NCI-H1417 treated with DMSO at 0.1 percent for 48 hours (cell line): ENCODE results near the gene SLC22A7.

Experiments used
- DNase-seq: peaks from one replicate; lab custom pipeline; 2025; lab: John Stamatoyannopoulos, UW

SLC22A7 gene

GRCh38 chr6:43267619-43268354 lies 30.3 kb upstream of the SLC22A7 start:
- no peak for DNase-seq

GRCh38 chr6:43268355-43268700 lies 29.7 kb upstream of the SLC22A7 start:
- no peak for DNase-seq

GRCh38 chr6:43268782-43269272 lies 29.2 kb upstream of the SLC22A7 start:
- no peak for DNase-seq

- DNase-seq: no peak
Observed at GRCh38 chr6:43269273-43270007, 28.6 kb upstream of the SLC22A7 start.

- DNase-seq: no peak
Observed at GRCh38 chr6:43271103-43271815, 26.8 kb upstream of the SLC22A7 start.

- no peak for DNase-seq
Observed at GRCh38 chr6:43271944-43272343, 26.1 kb upstream of the SLC22A7 start.

- DNase-seq: no peak
Observed at GRCh38 chr6:43273707-43274106, 24.4 kb upstream of the SLC22A7 start.

GRCh38 chr6:43274127-43274915 lies 23.7 kb upstream of the SLC22A7 start:
- no peak for DNase-seq

- no peak for DNase-seq
Observed at GRCh38 chr6:43274916-43275597, 23.0 kb upstream of the SLC22A7 start.

GRCh38 chr6:43275801-43276576 lies 22.1 kb upstream of the SLC22A7 start:
- DNase-seq: no peak

GRCh38 chr6:43276577-43277305 lies 21.3 kb upstream of the SLC22A7 start:
- DNase-seq: no peak

GRCh38 chr6:43277306-43277642 lies 20.8 kb upstream of the SLC22A7 start:
- DNase-seq: no peak

GRCh38 chr6:43277643-43278523 lies 20.2 kb upstream of the SLC22A7 start:
- DNase-seq: no peak

GRCh38 chr6:43278524-43279078 lies 19.5 kb upstream of the SLC22A7 start:
- no peak for DNase-seq

GRCh38 chr6:43280234-43280633 lies 17.8 kb upstream of the SLC22A7 start:
- DNase-seq: no peak

GRCh38 chr6:43282060-43282459 lies 16.0 kb upstream of the SLC22A7 start:
- no peak for DNase-seq

- DNase-seq: no peak
Observed at GRCh38 chr6:43282636-43283513, 15.2 kb upstream of the SLC22A7 start.

GRCh38 chr6:43283514-43283901 lies 14.6 kb upstream of the SLC22A7 start:
- DNase-seq: no peak
